NCI-H2227 (cell line): Measurements from ENCODE around the gene AP1B1.

ENCODE experiments used
- DNase-seq: peaks from one replicate; lab custom pipeline; 2025; ENCODE audit not compliant: unreplicated experiment; lab: John Stamatoyannopoulos, UW

AP1B1 gene

DNA sequence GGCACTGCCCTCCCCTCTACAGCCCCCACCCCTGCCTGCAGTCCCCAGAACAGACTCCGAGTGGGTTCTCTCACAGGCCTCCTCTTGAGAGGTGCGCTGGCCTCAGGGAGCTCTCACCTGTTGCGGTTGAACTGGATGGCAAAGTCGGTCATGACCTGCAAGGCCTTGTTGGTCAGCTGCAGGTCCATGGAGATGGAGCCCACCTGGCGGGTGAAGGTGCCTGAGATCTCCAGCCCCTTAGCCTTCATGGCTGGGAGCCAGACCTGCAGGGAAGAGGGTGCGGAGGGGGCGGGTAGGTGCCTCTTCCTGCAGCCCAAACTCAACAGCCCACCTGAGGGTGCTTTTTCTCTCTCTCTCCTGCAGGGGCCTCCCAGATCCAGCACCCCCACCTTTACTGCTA lies 54.2 kb downstream of the AP1B1 start:
- DNase-seq: no peak

DNA sequence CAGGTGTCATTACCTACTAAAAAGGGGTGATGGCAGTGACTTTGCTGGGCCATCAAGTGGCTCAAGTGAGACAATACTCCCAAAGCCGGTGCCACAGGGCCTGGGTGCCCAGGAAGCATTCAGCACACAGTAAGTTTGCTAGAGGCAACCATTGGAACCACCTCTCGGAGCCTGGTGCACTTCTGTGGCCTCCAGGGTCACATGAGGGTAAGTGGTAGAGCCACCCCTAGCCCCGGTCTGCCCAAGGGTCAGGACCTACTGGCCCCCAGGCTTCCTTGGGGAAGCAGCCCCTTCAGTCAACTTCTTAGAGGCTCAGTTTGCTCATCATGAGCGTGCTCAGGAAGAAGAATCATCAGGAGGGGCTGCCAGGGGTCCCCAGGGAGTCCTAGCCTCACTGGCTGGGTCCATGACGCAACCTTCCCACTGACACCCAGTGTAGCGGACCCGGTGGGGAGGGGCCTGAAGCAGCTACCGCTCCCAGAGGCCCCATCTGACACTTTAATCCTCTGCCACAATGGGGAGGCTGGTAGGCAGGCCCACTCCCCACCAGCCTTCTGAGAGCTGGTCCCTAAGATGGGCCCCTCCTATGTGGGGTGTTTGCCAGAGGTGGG lies 55.4 kb downstream of the AP1B1 start:
- no peak for DNase-seq

DNA sequence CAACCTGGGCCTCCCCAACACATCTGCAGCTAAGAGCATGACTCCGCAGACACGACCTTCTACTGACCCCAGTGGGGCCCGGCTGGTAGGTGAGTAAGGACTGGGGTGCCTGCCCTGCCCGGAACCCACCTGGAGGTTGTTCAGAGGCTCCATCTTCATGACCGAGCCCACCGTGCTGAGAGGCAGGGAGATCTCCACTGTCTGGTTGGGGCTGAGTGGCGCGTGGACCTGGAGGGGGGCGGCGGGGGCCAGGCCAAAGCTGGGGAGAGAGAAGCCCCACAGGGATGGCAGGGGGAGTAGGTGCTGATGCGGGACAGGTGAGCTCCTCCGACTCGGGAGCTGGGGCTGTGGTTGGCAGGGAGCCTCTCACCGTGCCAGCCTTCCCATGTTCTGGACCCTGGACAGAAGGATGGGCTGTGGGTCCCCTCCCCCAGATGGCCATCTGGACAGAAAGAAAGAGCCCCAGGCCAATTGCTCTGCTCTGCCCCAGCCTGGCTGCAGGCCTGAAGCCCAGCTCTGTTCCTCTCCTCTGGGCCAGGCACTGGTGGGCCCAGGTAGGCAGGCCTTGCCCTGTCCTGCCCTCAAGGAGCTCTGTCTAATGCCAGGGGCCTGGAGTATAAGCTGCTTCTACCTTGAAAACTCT lies 56.6 kb downstream of the AP1B1 start:
- no peak for DNase-seq

DNA sequence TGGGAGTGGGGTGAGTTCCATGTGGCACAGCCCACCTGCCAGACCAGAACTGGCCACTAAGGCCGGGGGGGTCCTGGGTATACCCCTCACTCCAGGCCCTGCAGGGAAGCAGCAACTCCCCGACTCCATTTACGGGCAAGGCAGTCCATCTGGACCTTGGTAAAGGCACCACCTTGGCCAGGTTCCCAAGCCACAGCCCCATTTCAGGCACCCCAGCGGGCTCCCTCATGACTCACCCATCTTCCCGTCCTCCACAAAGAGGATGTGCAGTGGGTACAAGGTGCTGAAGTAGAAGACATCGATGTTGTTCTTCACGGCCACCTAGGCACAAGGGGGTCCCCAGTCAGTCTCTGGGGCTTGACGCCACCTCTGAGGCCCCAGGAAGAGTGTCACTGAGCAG lies 57.2 kb downstream of the AP1B1 start:
- no peak for DNase-seq

DNA sequence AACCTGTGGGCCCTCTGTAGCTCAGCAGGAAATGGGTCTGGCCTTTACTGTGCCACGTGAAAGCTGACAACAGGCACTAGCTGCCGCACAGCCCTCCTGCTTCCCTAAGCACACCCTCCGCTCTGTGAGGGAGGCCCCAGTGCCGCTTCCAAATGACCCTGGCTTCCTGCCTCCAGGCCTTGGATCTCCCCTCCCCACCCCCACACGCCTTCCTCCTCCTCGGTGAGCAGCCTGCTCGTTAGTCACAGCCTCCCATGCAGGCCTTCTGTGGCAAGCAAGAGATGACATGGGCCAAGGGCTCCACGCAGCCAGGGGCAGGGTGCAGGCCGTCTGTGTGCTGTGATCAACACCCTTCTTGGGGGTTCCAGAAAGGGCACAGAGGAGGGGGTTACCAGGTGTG lies 57.6 kb downstream of the AP1B1 start:
- DNase-seq: no peak

DNA sequence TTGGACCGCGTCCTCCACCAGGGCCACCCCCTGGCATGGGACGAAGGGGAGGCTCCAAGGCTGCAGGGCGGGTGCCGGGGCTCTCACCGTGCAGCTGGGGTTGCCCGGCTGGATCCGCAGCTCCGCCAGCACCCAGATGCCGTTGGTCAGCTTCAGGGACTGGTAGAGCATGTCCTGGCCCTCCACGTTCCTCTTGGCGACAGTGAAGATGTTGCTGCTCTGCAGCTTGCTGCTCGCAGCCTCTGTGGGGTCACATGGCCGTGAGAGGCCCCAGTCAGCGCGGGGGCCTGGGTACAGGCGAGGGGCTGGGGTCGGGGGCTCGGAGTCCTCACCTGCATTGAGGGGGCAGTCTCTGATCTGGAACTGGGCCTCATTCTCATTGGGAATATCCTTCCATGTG lies 58.1 kb downstream of the AP1B1 start:
- DNase-seq: no peak

DNA sequence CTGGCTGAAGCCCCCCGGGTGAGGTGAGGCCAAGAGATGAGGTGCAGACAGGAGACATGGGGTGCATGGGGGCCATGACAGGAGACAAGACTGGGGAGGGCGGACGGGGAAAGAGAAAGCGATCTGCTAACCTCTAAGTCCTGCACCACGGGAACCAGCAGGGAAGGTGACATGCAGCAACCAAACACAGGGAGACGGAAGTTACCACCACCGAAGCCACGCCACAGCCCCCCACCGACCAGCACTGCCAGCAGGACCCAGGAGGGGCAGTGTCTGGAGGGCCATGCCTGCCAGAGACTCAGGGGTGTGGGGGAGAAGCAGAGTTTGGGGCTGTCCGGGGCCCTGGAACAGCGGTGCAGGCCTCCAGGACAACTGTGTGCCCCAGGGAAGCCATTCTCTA lies 58.8 kb downstream of the AP1B1 start:
- DNase-seq: no peak

DNA sequence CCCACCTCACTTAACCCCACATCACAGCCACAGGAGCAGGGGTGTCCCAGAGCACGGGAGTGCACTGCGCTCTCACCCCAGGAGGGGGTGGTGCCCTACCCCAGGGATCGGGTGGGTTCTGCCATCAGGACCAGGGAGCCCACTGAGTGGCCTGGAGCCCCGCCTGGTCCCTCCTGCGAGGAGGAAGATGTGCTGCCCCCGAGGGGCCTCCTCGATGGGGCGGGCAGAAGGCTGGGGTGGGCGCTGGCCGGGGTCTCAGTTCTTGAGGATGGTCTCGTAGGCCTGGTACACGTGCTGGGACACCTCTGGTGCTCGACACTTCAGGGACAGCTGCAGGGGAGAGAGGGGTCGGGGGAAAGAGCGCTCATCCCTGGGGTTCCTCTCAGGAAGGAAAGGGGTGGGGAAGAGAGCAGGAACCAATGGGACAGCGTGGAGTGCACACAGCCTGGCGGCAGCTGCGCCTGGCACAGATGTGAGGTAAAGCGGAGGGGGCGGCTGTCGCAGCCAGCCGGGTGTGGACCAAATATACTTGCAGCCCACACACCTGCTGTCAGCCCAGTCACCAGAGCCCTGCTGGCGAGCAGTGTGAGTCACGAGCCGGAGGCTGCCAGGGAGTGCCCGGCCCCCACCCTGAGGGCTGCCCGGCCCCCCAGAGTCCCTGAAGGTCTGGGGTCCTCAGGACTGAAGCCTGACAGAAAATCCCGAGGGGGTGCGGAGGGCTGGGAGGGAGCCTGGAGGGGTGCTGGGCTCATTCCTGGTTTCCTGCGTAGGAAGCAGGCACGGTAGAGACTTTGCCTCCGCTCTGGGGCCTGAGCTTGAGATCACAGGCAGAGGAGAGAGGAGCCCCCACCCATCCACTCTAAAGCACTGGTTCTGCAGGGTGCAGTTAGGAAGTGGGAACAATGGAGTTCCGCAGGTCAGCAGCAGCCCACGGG lies 59.5 kb downstream of the AP1B1 start:
- DNase-seq: no peak

DNA sequence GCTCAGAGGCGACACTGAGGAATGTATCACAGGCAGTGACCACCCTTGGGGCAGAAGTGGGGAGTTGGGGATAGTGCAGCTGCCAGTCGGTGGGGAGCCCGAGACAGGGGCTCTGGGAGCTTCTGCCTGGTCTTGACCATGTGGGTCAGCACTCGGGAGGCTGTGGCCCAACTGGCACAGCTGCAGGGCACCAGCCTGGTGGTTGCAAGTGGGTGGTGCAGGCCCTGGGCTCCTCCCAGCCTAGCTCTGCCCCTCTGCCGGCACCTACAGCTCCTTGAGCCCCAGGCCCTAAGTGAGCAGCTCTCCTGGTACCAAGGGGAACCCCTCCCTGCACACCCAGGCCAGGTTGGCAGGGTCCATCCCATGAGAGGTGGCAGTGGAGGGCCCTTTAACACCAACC lies 60.3 kb downstream of the AP1B1 start:
- no peak for DNase-seq

DNA sequence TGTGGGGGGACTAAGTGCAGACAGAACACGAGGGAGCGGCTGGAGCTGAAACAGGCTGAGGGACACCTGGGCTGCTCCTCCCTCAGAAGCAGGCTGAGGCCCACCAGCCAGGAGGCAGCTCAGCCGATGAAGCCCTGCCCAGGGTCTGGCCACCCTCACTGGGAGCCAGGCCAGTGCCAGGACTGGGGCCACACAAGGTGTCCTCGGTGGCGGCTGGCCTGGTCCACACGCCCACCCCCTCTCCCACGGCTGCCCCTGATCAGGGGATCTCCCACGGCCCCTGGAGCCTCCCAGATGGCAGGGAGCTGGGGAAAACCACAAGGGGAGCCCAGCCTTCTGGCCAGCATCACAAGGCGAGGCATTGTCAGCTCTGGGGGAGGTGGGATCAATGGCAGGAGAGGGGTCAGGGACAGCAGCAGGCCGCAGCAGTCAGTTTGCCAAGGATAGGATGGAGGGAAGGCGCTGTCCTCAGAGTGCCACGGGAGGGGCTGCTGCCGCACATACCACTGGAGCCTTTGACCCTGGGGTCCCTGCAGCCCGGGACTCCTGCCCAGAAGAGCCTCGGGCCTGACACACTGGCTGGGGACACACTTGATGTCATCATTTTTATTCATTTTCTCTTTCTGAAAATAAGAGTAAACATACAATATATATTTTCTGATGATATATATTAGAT lies 61.1 kb downstream of the AP1B1 start:
- DNase-seq: no peak

DNA sequence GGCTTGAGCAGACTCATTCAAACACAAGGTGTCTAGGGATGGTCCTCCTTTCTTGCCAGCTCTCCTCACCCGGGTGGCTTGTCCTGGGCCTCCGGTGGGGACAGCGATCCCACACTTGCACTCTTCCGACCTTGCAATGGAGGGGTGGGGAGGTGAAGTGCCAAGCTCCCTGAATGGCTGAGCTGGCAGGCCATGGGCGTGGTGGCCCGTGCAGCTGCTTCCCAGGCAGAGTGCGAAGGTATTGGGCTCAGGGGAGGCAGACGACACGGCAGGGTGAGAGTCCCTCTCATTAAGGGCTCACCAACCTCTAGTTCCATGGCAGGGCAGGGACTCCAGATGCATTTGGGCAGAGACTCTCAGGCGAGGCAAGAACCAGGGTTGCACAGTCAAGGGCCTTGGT lies 61.9 kb downstream of the AP1B1 start:
- no peak for DNase-seq

DNA sequence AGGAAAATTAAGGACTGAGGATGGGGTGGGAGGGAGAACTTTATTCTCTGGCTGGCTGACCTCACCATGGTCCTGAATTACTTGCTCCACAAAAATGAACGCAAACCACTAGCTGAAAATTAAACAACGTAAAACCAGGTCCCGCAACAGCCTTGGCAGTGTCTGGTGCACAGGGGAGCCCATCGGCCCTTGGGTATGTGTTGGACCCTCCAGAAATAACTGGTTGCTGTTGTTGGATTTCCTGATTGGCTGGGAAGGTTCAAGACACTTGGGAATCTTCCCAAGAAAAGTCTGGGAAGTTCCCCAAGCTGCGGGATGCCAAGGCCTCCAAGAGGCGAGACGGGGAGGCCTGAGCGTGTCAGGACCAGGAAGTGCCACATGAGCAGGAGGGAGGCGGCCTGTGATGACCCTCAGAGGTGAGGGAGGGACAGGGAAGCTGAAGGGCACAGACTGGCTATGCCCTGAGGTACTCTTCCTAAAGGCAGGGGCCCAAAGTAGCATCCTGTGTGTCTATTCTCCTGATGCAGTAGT lies 62.5 kb downstream of the AP1B1 start:
- DNase-seq: no peak

DNA sequence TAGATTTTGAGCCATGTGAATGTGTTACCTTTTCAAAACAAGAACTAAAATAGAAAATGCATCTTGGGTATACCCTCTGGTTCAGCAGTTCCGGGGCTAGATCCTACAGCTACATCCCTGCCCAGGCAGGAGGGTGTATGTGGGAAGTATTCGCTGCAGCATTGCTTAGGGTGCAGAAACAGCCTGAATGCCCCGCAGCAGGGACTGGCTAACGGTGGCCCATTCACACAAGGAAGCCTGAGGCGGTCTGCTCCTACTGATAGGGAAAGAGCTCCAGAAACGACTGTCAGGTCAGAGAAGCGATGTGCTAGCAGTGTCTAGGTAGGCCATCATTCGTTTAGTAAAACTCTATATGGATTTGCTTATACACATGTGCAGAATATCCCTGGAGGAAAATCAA lies 63.0 kb downstream of the AP1B1 start:
- no peak for DNase-seq

DNA sequence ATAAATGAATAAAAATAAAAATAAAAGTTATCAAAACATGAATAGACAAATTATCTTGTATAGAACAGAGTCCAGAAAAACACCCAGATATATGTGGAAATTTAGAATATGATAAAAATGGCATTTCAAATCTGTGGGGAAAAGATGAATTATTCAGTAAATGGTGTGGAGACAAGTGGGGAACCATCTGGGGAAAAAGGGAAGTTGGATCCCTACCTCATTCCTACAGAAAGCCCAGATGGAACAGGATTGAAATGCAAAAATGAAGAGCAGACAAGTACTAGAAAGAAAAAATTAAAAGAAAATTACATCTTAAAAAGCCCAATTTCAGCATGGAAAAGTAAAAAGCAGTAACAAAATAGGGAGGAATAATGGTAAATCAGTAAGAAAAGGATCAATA lies 64.7 kb downstream of the AP1B1 start:
- DNase-seq: no peak

DNA sequence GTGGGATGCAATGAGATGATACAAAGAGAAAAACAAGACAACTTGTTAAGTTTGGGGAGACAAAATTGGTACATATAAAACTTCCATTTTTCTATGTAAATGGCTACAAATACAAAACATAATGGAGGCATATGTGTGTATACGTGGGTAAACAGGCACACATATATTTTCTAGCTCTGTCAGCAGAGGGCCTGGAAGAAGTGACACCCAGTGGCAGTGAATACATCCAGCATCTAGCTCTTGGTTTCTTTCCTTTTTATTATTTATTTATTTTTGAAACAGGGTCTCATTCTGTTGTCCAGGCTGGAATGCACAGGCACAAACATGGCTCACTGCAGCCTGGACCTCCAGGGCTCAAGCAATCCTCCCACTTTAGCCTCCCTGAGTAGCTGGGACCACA lies 67.8 kb downstream of the AP1B1 start:
- DNase-seq: no peak

DNA sequence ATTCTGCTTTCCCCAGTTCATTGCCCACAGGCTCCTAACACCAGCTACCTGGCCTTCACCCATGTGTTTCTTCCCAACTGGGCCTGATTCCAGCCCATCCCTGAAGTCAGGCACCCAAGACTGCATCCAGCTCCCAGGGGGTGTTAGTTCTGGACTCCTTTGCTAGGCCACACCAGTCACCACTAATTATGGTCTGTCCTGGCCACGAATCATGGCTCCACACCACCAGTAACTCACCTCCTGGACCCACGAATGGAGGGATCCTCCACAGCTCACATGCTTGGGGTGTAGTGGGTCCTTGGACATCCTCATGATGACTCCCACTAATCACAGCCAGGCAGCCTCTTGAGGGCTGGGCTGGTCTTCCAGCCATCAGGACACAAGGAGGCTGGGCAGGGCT lies 69.3 kb downstream of the AP1B1 start:
- no peak for DNase-seq

DNA sequence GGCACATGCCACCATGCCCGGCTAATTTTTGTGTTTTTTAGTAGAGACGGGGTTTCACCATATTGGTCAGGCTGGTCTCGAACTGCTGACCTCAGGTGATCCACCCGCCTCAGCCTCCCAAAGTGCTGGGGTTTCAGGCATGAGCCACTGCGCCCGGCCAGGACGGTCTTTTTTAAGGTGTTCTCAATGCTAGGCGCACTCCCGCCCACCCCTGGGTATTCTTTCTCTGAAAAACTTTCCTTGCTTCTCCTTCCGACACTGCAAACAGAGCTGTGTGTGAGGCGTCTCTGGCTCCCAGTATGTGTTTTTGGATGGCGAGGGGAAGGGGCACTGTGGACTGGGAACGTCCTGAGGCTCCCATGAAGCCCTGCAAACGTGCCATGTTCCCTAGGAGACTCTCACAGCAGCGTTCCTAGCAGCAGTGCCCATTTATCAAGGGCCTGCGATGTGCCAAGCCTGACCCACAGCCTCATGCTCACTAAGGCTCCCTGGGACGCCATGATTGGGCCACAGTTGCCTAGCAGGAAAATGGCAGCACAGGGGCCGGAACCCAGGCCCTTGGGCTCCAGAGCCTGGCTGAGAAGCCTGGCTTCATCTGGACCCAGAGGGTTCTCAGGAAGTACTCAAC lies 70.4 kb downstream of the AP1B1 start:
- DNase-seq: no peak

DNA sequence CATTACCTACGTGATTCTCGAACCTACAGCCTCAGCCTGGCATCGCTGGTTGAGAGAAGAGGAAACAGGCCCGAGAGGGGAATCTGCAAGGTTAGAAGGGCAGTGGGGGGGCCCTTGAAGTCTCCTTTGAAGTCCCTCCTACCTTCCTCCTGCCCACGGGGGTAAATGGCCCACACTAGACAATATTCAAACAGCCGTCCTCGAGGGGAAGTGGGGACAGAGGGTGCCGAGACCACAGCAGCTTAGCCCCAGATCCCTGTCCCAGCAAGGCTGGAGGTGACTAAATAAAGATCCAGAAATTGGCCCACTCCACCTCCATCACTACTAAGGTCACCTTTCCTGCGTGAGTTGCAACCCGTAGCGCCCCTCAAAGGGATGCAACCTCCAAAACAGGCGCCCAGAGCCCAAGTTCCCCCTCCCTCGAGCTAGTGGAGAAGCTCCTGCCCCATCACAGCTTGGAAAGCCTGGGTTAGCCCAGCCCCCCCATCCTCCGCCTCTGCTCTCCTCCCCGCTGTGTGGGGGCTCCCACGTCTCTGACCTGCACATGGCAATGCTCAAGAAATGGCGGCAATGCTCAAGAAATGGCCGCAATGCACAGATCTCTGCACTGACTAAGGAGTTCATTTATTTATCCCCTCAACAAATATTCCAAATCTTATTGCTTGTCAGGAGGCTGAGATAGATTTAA lies 72.1 kb downstream of the AP1B1 start:
- DNase-seq: no peak

DNA sequence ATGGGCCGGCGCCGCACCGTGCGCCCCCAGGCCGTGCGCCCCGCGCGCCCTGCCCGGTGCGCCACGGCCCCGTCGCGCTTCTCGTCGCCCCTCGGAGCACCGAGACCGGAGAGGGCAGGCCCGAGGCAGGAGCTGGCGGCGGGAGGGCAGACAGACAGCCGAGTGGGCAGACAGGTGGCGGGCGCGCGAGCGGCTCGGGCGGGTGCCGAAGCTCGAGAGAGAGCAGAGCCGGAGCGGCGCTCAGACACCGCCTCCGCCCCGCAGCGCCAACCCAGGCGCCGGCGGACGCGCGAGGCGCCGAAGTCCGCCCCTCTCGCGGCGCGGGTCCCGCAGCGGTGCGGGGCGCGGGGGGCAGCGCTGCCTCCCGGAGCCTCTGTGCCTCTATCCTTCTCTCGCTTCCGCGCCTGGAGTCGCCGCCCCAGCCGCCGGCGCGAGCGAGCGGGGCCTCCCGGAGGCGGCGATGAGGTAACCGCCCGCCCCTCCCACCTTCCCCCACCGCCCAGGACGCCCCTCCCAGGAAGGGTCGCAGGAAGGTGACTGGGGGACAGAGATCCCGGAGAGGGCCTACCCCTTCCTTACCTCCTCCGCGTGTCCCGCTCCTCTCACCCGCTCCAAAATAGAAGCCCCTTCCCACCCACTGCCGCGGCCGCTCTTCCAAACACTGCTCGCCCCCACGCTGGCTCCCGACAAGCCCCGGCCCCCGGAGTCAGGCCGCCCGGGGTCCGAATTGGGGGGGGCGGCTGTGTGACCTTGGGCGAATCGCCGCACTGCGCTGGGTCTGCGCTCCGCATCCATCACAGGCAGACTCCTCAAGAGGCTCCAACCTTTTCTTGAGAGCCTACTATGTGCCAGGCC lies 72.9 kb downstream of the AP1B1 start, which contains the start of gene RASL10A:
Gene RASL10A (minus strand): TSS at position 412 of the 855 bp plus-strand sequence. CDS start 451 bp downstream, outside the sequence.
- DNase-seq: peak; percentile 52
